HCT116 (cell line): ENCODE measurements around the gene RBM38. TPM values are rescaled to one million over a fixed set of nuclear protein-coding genes. Genes with fewer than 3 reads are reported as not detected.

Experiments used
- ATAC-seq: fragments of 200-7000 bp; cut with Tn5 transposase; 2 replicates; pipeline ENCODE4 v1.9.1; 2020; ENCODE audit warnings: mild to moderate bottlenecking, moderate library complexity
- BruUV-seq: library from RNA; stranded (reverse); fragments of 400-500 nt; replicated peaks from 2 replicates; lab custom pipeline; 2021; lab: Mats Ljungman, UMichigan
- CTCF ChIA-PET: fragments of 300-600 bp; sonication (Branson Sonifier 250); formaldehyde crosslinking; loops from one replicate; lab custom pipeline; 2021; ENCODE audit warnings: antibody characterized with exemption; lab: Charles Lee
- POLR2A ChIA-PET: fragments of 300-600, 350-600 bp; sonication (Branson Sonifier 250); formaldehyde crosslinking; loops from one replicate; lab custom pipeline; 2021; ENCODE audit warnings: antibody characterized with exemption; lab: Charles Lee
- RAD21 ChIA-PET, 2 experiments: fragments of 300-600 bp; sonication (Branson Sonifier 250); formaldehyde crosslinking; loops; one replicate each; lab custom pipeline; 2023; ENCODE audit warnings: low total read pairs in 2 of 2; ENCODE audit not compliant: uncharacterized antibody in 2 of 2, unreplicated experiment in 2 of 2, low non-redundant PET in 1 of 2; lab: Charles Lee
- DNase-seq: peaks from one replicate; pipeline ENCODE4 v3.0.0-alpha.2; 2010; ENCODE audit warnings: low read depth, low spot score
- H2AFZ ChIP-seq: fragments of 200-600 bp; shearing (Covaris generic), sonication (generic); 2 replicates; pipeline ENCODE4 v1.6.1; 2017; ENCODE audit warnings: low read depth, mixed run types, mixed read lengths, antibody characterized with exemption, low read length; ENCODE audit not compliant: poor library complexity, severe bottlenecking
- H3K27ac ChIP-seq: 2 replicates; pipeline ENCODE4 v1.5.1; 2012; ENCODE audit warnings: low read depth, low read length
- H3K27me3 ChIP-seq: fragments of 200-600 bp; sonication (generic); 2 replicates; pipeline ENCODE4 v1.6.1; 2016; ENCODE audit warnings: mixed run types, low read length, mixed read lengths; ENCODE audit not compliant: insufficient read depth
- H3K36me3 ChIP-seq, 2 experiments: fragments of 200-500 bp in 1 of 2; fragments of 200-600 bp in 1 of 2; sonication (Bioruptor generic) in 1 of 2; sonication (generic) in 1 of 2; 2 replicates each; pipeline versions ENCODE4 v1.5.1 to v1.6.1; 2014 to 2016; ENCODE audit warnings: low read length in 2 of 2, inconsistent platforms in 1 of 2, mixed read lengths in 1 of 2, mixed run types in 1 of 2; ENCODE audit not compliant: insufficient read depth in 2 of 2, control insufficient read depth in 1 of 2
- H3K4me1 ChIP-seq, 2 experiments: fragments of 200-600 bp in 1 of 2; sonication (generic) in 1 of 2; 2 replicates each; pipeline versions ENCODE4 v1.5.1 to v1.6.1; 2012 to 2017; ENCODE audit warnings: low read length in 2 of 2, inconsistent platforms in 1 of 2, mild to moderate bottlenecking in 1 of 2, mixed read lengths in 1 of 2, mixed run types in 1 of 2, moderate library complexity in 1 of 2; ENCODE audit not compliant: insufficient read depth in 2 of 2, control insufficient read depth in 1 of 2
- H3K4me2 ChIP-seq: fragments of 200-600 bp; sonication (generic); 2 replicates; pipeline ENCODE4 v1.6.1; 2017; ENCODE audit warnings: mixed run types, low read length, mixed read lengths
- H3K4me3 ChIP-seq, 2 experiments: fragments of 200-600 bp in 1 of 2; sonication (generic) in 1 of 2; replicated peaks in 1 of 2; 2 replicates each; pipeline ENCODE4 v1.5.1; 2011 to 2016; ENCODE audit warnings: low read length in 2 of 2, control low read depth in 1 of 2, low read depth in 1 of 2, mild to moderate bottlenecking in 1 of 2, mixed read lengths in 1 of 2, mixed run types in 1 of 2
- H3K79me2 ChIP-seq: fragments of 200-600 bp; sonication (generic); 2 replicates; pipeline ENCODE4 v1.6.1; 2017; ENCODE audit warnings: mild to moderate bottlenecking, mixed run types, low read length, moderate library complexity, mixed read lengths; ENCODE audit not compliant: insufficient read depth
- H3K9ac ChIP-seq: fragments of 200-600 bp; sonication (generic); 2 replicates; pipeline ENCODE4 v1.6.1; 2016; ENCODE audit warnings: low read length, mixed read lengths
- H3K9me2 ChIP-seq: fragments of 200-600 bp; sonication (generic), shearing (Covaris generic); 2 replicates; pipeline ENCODE4 v1.6.1; 2017; ENCODE audit warnings: mixed run types, mild to moderate bottlenecking, moderate library complexity; ENCODE audit not compliant: insufficient read depth
- H3K9me3 ChIP-seq, 2 experiments: fragments of 200-500 bp in 1 of 2; fragments of 200-600 bp in 1 of 2; sonication (Bioruptor generic) in 1 of 2; sonication (generic) in 1 of 2; 2 replicates each; pipeline ENCODE4 v1.6.1; 2014 to 2017; ENCODE audit warnings: low read length in 2 of 2, mixed read lengths in 2 of 2, inconsistent platforms in 1 of 2, low read depth in 1 of 2, mild to moderate bottlenecking in 1 of 2, mixed run types in 1 of 2, moderate library complexity in 1 of 2; ENCODE audit not compliant: control insufficient read depth in 1 of 2, insufficient read depth in 1 of 2
- H4K20me1 ChIP-seq: fragments of 200-600 bp; sonication (generic), shearing (Covaris generic); 2 replicates; pipeline ENCODE4 v1.6.1; 2017; ENCODE audit warnings: mixed run types, mild to moderate bottlenecking, moderate library complexity; ENCODE audit not compliant: insufficient read depth
- CTCF ChIP-seq, 3 experiments: fragments of 200-600 bp in 1 of 3; sonication (generic) in 1 of 3; IDR thresholded peaks in 2 of 3; conservative IDR thresholded peaks in 1 of 3; 2 replicates each; pipeline ENCODE4 v1.5.1; 2012 to 2017; ENCODE audit warnings: low read depth in 2 of 3, low read length in 2 of 3, antibody characterized with exemption in 1 of 3, borderline replicate concordance in 1 of 3, control low read depth in 1 of 3, mild to moderate bottlenecking in 1 of 3, mixed read lengths in 1 of 3, mixed run types in 1 of 3, moderate library complexity in 1 of 3; ENCODE audit not compliant: insufficient read depth in 1 of 3
- EZH2 ChIP-seq: fragments of 200-600 bp; sonication (generic); IDR thresholded peaks from 2 replicates; pipeline ENCODE4 v1.6.1; 2017; ENCODE audit warnings: antibody characterized with exemption, mixed run types
- EZH2phosphoT487 ChIP-seq: fragments of 200-600 bp; IDR thresholded peaks from 2 replicates; pipeline ENCODE4 v1.6.1; 2018; ENCODE audit warnings: antibody characterized with exemption, borderline replicate concordance
- JUND ChIP-seq: IDR thresholded peaks from 2 replicates; pipeline ENCODE4 v1.6.1; 2012
- RAD21 ChIP-seq: IDR thresholded peaks from 2 replicates; pipeline ENCODE4 v1.6.1; 2012; ENCODE audit warnings: low read depth, mild to moderate bottlenecking
- REST ChIP-seq: IDR thresholded peaks from 2 replicates; pipeline ENCODE4 v1.6.1; 2012; ENCODE audit warnings: low read depth
- SP1 ChIP-seq: IDR thresholded peaks from 2 replicates; pipeline ENCODE4 v1.6.1; 2012; ENCODE audit warnings: low read depth
- SRF ChIP-seq: IDR thresholded peaks from 2 replicates; pipeline ENCODE4 v1.6.1; 2012; ENCODE audit warnings: low read depth
- YY1 ChIP-seq: IDR thresholded peaks from 2 replicates; pipeline ENCODE4 v1.6.1; 2011; ENCODE audit warnings: low read length, low read depth, moderate library complexity, mild to moderate bottlenecking; ENCODE audit not compliant: insufficient replicate concordance; ENCODE audit errors: extremely low read depth
- ZBTB33 ChIP-seq: IDR thresholded peaks from 2 replicates; pipeline ENCODE4 v1.6.1; 2011; ENCODE audit warnings: mild to moderate bottlenecking, low read length, moderate library complexity; ENCODE audit not compliant: insufficient replicate concordance; ENCODE audit errors: extremely low read depth
- ZNF274 ChIP-seq: fragments of 200-500 bp; sonication (Bioruptor generic); IDR thresholded peaks from 2 replicates; pipeline ENCODE4 v1.6.1; 2014; ENCODE audit warnings: mild to moderate bottlenecking, low read depth, low read length, inconsistent platforms
- intact Hi-C: fragments of 100-400 bp; cut with micrococcal nuclease; formaldehyde crosslinking; loops from 2 replicates; pipeline ENCODE4 v1.10.0; 2022
- total RNA-seq: library from RNA; stranded (reverse); gene quantifications from one replicate; pipeline ENCODE4 v1.2.1, GENCODE V29; 2021; ENCODE audit not compliant: unreplicated experiment

RBM38 gene
- total RNA-seq, 1 experiment from 2014 or later: 36.2 TPM

- TF ChIP-seq REST: no peak
Measured at GRCh38 chr20:57437267-57437666, 46.1 kb downstream of the RBM38 start (continued).

- CTCF ChIA-PET: no interaction called here
- Histone ChIP-seq H3K9ac (no peak overlapping the region), H3K9me2 (no peaks in the 10 kb centered on the region), H3K4me3 (no peak overlapping the region), H3K79me2 (no peaks in the 10 kb centered on the region), H3K4me1 (peaks cover 53% of the 10 kb centered on the region in 2 experiments), H3K9me3 (no peaks in the 10 kb centered on the region), H3K36me3 (no peaks in the 10 kb centered on the region), H3K4me2 (no peak overlapping the region), H3K27ac (no peak overlapping the region), H4K20me1 (no peaks in the 10 kb centered on the region), H2AFZ (no peak overlapping the region), H3K27me3 (no peaks in the 10 kb centered on the region)
- ATAC-seq (no peak), DNase-seq (no peak)
- RAD21 ChIA-PET: no interaction called here
- intact Hi-C loops: no loop called here
- BruUV-seq: no TSS peak
- POLR2A ChIA-PET: no interaction called here
- TF ChIP-seq SP1: no peak
- no peak for TF ChIP-seq ZBTB33
- no peak for TF ChIP-seq RAD21
- no peak for TF ChIP-seq REST
- TF ChIP-seq SRF: no peak
- TF ChIP-seq EZH2: no peak
- no peak for TF ChIP-seq CTCF (IDR thresholded peaks at IDR 0.05 in 2 of 3, conservative IDR thresholded peaks at IDR 0.05 in 1 of 3; ENCODE audit: borderline replicate concordance in 1 of 3, insufficient read depth in 1 of 3, low read depth in 2 of 3, low read length in 2 of 3)
- TF ChIP-seq YY1: no peak
- no peak for TF ChIP-seq ZNF274
- TF ChIP-seq EZH2phosphoT487: no peak
- no peak for TF ChIP-seq JUND
Measured at GRCh38 chr20:57437672-57438330, 46.6 kb downstream of the RBM38 start.
